Choroid plexus epithelial cell (primary cell): ENCODE measurements around the gene RFPL1.
A peak's percentile ranks its signal among the peaks of the same experiment; 100 is the strongest.

Experiments
- DNase-seq: peaks from one replicate; pipeline ENCODE4 v3.0.0-alpha.2; 2010; ENCODE audit warnings: low read depth
- H3K4me3 ChIP-seq: 2 replicates; pipeline ENCODE4 v1.5.1; 2011; ENCODE audit warnings: low read depth, mild to moderate bottlenecking, control low read depth, low read length, moderate library complexity
- TF ChIP-seq, protein P1 (sequence below): conservative IDR thresholded peaks from 2 replicates; pipeline ENCODE4 v1.5.1; 2011; ENCODE audit warnings: low read depth, mild to moderate bottlenecking, control low read depth, inconsistent platforms, low read length, moderate library complexity

Gene RFPL1

DNA sequence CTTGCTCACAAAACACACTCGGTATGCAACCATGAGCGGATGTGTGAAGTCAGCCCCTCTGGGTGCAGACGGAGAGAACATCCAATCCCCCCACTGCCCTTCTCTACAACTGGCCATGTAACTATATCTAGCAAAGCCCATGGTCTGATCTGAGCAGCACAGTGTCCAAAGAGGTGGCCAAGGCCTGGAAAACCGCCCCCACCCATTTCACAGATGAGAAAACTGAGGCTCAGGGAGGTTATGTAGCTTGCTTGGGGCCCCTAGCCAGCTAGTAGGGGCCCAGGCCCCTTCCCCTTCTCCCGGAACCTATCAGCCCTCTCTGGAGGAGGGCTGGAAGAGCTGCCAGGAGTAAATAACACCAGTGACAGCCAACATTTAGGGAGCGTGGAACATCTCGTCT is 26.2 kb downstream of the RFPL1 start:
- no peak overlapping the region for H3K4me3 ChIP-seq
- no peak for DNase-seq
- TF ChIP-seq, protein P1, sequence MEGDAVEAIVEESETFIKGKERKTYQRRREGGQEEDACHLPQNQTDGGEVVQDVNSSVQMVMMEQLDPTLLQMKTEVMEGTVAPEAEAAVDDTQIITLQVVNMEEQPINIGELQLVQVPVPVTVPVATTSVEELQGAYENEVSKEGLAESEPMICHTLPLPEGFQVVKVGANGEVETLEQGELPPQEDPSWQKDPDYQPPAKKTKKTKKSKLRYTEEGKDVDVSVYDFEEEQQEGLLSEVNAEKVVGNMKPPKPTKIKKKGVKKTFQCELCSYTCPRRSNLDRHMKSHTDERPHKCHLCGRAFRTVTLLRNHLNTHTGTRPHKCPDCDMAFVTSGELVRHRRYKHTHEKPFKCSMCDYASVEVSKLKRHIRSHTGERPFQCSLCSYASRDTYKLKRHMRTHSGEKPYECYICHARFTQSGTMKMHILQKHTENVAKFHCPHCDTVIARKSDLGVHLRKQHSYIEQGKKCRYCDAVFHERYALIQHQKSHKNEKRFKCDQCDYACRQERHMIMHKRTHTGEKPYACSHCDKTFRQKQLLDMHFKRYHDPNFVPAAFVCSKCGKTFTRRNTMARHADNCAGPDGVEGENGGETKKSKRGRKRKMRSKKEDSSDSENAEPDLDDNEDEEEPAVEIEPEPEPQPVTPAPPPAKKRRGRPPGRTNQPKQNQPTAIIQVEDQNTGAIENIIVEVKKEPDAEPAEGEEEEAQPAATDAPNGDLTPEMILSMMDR = no peak

DNA sequence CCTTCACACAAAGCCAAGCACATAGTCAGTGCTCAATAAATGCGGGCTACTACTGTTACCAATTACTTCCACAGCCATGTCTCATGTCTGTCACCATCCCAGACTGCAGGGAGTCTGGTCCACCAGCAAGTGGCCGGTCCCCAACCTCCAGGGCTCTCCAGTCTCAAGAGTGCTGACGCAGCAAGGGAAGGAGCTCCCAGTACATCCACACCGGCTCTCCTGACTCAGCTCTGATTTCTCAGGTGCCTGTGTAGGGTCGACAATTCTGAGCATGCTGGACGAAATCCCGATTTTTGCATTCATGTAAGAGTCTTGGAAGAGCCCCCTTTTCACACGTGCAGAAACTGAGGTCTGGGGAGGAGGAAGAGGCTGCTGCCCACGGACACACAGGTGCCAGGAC is 31.4 kb downstream of the RFPL1 start:
- TF ChIP-seq, protein P1 = no peak
- DNase-seq = no peak
- no peak overlapping the region for H3K4me3 ChIP-seq

DNA sequence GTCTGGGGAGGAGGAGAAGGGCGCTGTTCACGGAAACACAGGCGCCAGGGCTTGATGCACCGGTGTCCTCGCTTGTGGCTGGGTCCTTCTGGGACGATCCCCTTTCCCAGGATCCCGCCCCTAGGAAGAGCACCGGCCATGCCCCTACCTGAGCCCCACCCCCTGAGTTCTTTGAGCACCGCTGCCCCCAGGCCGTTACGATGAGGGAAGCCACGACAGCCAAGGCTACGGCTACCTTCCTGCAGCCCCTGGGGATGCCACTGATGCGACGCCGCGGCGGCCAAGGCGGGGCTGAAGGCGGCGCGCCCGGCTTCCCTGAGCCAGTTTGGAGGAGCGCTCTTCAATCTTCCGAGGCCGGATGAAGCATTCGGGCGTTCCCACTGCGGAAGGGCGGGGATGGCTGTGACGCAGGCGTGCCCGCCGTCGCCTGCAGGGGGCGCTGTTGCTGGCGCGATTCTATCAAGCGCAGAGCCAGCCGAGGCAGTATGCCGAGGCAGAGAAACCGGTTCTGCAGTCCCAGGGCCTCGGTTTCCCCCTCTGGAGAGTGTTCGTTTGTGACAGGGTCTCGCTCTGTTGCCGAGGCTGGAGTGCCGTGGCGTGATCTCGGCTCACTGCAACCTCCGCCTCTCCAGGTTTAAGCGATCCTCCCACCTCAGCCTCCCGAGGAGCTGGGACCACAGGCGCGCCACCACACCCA is 31.9 kb downstream of the RFPL1 start:
- TF ChIP-seq, protein P1 = peak; percentile 86
- peak; percentile 62 for DNase-seq
- peak overlapping the region; percentile 49 for H3K4me3 ChIP-seq

DNA sequence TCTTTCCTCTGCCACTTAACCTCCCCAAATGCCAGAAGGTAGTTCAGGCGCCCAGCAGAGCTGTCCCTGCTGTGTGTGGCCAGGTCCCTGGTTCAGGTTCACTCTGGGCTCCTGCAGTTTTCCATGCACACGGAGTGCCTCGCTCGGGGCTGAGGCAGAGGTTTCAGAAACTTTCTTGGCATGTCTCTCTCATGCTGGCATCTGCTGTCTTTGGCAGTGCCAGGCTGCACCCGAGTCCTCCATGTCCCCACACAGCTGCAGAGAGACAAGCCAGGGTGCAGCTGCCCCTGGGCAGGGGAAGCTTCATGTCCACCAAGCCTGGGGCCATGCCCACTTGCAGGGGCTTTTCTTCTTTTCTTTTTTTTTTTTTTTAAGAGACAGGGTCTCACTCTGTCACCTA is 34.6 kb downstream of the RFPL1 start:
- no peak for DNase-seq
- H3K4me3 ChIP-seq = no peak overlapping the region
- TF ChIP-seq, protein P1 = no peak

DNA sequence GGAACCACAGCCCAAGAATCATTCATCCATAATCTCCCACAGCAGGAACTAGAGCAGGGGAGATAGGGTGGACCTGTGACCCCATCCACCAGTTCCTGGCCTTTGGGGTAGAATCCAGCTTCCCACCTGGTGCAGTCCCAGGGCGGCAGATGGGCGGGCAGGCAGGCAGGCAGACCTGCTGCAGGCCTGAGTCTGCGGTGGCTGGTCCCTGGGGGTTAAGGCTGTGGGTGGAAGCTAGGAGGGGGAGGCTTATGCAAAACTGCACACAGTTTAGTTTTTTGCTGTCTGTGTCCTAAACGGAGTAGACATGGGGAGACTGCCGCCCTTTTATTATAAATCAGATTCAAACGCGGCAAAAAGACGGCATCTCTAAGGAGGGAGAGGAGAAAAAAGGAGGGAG is 37.2 kb downstream of the RFPL1 start:
- no peak overlapping the region for H3K4me3 ChIP-seq
- TF ChIP-seq, protein P1 = no peak
- no peak for DNase-seq

DNA sequence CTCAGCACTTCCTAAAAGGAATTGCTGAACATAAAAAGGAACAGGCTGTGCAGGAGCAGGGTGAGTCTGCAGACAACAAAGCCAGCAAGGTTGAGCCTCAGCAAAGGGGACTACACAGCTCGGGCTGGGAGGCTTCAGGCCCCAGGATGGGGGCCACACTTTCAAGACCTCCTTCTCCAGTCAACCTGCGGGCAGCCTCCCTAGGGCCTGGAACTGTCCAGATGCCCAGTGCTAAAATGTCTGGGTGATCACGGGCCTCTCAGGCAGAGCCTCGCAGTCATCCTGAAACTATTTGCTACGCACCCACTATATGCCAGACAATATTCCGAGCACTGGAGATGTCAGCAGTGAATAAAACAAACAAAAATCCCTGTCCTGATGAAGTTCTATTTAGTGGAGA is 37.7 kb downstream of the RFPL1 start:
- no peak overlapping the region for H3K4me3 ChIP-seq
- TF ChIP-seq, protein P1 = no peak
- DNase-seq = no peak

DNA sequence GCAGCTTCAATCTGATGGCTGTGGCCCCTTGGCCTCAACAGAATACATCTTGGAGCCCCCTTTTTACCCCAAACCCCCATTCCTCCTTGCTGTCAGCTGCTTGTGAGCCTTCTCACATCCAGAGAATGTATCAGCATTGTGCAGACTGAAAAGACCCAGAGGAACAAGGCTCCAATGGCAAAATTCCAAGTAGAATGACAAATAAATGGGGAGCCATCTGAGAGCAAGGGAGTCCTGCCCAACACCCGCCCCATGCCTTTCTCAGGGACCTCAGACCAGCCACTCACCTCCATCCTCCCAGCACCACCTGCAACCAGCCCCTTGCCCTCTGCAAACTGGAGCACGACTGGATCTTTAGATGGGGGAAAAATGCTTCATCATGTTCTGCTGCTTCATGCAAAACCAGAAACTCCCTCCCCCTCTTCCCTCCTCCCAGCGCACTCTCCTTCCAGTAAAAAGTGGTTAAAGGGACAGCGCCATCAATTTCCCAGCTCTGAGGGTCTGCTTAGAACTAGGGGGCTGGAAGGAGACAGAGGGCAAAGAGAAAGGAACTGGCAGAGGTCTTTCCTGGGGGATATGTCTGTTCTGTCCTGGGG is 39.4 kb downstream of the RFPL1 start:
- DNase-seq = no peak
- TF ChIP-seq, protein P1 = no peak
- no peak overlapping the region for H3K4me3 ChIP-seq
